B cell (primary cell): ENCODE measurements around the gene DROSHA.

ENCODE experiments used
- EZH2 ChIP-seq: IDR thresholded peaks from 2 replicates; pipeline ENCODE4 v1.6.1; 2012; ENCODE audit warnings: borderline replicate concordance, low read depth, mild to moderate bottlenecking, moderate library complexity, low read length; ENCODE audit not compliant: insufficient read depth, poor library complexity, severe bottlenecking
- TF ChIP-seq, protein P1 (sequence below): fragments of 200-600 bp; IDR thresholded peaks from one replicate; pipeline ENCODE4 v1.8.0; 2022; ENCODE audit warnings: antibody characterized with exemption, mild to moderate bottlenecking

DNA sequence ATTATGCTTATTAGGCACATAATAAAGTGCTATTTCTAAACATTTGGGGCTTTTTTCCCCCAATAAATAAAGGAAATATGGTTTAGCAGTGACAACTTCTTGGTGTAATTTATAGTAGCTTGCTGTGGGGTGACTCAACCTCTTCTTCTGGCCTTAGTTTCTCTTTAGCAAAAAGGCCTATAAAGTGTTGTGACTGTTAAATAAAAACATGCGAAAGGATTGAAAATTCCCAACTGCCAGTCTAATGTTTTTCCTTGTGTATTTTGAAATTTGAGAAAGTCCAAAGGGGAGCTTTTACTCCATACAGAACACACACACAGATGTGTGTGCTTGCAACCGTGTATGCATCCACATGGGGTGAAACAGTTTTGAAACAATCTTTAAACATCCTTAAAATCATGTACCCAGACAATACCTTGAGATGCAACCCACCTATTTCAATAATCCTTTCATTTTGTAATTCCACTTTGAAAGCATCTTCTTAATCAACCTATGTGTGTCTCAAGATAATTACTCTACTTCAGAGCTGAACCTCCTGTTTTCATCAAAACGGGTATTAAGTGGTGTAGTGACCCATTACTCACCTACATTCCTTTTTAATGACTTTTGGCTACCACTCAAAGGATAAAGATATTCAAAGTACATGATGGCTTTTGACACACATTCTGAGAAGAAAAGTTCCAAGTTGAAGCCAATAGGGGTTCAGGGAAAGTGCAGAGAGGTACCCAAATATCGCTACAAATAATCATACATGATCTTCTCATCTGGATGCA, 123.8 kb downstream of the DROSHA start:
- TF ChIP-seq, protein P1, sequence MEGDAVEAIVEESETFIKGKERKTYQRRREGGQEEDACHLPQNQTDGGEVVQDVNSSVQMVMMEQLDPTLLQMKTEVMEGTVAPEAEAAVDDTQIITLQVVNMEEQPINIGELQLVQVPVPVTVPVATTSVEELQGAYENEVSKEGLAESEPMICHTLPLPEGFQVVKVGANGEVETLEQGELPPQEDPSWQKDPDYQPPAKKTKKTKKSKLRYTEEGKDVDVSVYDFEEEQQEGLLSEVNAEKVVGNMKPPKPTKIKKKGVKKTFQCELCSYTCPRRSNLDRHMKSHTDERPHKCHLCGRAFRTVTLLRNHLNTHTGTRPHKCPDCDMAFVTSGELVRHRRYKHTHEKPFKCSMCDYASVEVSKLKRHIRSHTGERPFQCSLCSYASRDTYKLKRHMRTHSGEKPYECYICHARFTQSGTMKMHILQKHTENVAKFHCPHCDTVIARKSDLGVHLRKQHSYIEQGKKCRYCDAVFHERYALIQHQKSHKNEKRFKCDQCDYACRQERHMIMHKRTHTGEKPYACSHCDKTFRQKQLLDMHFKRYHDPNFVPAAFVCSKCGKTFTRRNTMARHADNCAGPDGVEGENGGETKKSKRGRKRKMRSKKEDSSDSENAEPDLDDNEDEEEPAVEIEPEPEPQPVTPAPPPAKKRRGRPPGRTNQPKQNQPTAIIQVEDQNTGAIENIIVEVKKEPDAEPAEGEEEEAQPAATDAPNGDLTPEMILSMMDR = no peak
- no peak for TF ChIP-seq EZH2
